ENCODE data around the gene PLLP. TPM values are rescaled to one million over a fixed set of nuclear protein-coding genes. Genes with fewer than 3 reads are reported as not detected.
A peak's percentile ranks its signal among the peaks of the same experiment; 100 is the strongest.

The PLLP gene
- total and polyA plus RNA-seq, 9 of the 15 experiments (the other 6 are each of a cell fraction or from before 2014, with no cell fraction given): 0.09 to 0.96 (median 0.27) TPM

- no peak; the same call in 1 of the 2 replicates for TF ChIP-seq MGA (IDR thresholded peaks at IDR 0.05)
- TF ChIP-seq ELF2 (CRISPR knock-in tag; IDR thresholded peaks at IDR 0.05): peak; percentile 73; the same call in 1 of the 2 replicates
- TF ChIP-seq, protein P1, sequence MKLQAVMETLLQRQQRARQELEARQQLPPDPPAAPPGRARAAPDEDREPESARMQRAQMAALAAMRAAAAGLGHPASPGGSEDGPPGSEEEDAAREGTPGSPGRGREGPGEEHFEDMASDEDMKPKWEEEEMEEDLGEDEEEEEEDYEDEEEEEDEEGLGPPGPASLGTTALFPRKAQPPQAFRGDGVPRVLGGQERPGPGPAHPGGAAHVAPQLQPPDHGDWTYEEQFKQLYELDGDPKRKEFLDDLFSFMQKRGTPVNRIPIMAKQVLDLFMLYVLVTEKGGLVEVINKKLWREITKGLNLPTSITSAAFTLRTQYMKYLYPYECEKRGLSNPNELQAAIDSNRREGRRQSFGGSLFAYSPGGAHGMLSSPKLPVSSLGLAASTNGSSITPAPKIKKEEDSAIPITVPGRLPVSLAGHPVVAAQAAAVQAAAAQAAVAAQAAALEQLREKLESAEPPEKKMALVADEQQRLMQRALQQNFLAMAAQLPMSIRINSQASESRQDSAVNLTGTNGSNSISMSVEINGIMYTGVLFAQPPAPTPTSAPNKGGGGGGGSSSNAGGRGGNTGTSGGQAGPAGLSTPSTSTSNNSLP (IDR thresholded peaks at IDR 0.05; ENCODE audit: borderline replicate concordance, low read depth, low read length): no peak
- TF ChIP-seq MED1 (CRISPR knock-in tag; IDR thresholded peaks at IDR 0.05; ENCODE audit: borderline replicate concordance): no peak
- no peak for TF ChIP-seq HDGF (IDR thresholded peaks at IDR 0.05)
- no peak for TF ChIP-seq CBX8 (IDR thresholded peaks at IDR 0.05; ENCODE audit: borderline replicate concordance, extremely low read depth, low read depth, low read length, poor library complexity, severe bottlenecking)
- TF ChIP-seq DMBX1 (CRISPR knock-in tag; IDR thresholded peaks at IDR 0.05; ENCODE audit: borderline replicate concordance): no peak
- TF ChIP-seq ZNF639 (CRISPR knock-in tag; conservative IDR thresholded peaks at IDR 0.05 in 1 of 2, IDR thresholded peaks at IDR 0.05 in 1 of 2): 0 out of 4 replicates have a peak, but pooled peaks of 1 of the 2 experiments have one; percentile 55
- no peak for TF ChIP-seq ZNF134 (CRISPR knock-in tag; conservative IDR thresholded peaks at IDR 0.05)
Measured at GRCh38 chr16:57299719-57300386, 15.4 kb upstream of the PLLP start (continued).

Measured in K562 (cell line).